Measurements from ENCODE around the gene CNNM1. TPM values are rescaled to one million over a fixed set of nuclear protein-coding genes. Genes with fewer than 3 reads are reported as not detected.

The CNNM1 gene
- total and polyA plus RNA-seq, 8 donors, result under 0.01 to 0.87 (median 0.31) TPM; not detected in 1

- H3K9me3 ChIP-seq, result peaks cover 0 to 12% (median 0%) of the 10 kb centered on the region in 4 donors
- intact Hi-C loops (cut with DNase I; ENCODE audit: low total_unique reads), result no loop called here
- no peaks in the 10 kb centered on the region for H3K4me1 ChIP-seq
- H3K27ac ChIP-seq, result no peak overlapping the region
- DNase-seq, result no peak
- WGBS, 5 donors, result 85 to 90% (median 87%) methylated on average over 15 to 17 of the region's 17 CpGs
- TF ChIP-seq, protein P1, sequence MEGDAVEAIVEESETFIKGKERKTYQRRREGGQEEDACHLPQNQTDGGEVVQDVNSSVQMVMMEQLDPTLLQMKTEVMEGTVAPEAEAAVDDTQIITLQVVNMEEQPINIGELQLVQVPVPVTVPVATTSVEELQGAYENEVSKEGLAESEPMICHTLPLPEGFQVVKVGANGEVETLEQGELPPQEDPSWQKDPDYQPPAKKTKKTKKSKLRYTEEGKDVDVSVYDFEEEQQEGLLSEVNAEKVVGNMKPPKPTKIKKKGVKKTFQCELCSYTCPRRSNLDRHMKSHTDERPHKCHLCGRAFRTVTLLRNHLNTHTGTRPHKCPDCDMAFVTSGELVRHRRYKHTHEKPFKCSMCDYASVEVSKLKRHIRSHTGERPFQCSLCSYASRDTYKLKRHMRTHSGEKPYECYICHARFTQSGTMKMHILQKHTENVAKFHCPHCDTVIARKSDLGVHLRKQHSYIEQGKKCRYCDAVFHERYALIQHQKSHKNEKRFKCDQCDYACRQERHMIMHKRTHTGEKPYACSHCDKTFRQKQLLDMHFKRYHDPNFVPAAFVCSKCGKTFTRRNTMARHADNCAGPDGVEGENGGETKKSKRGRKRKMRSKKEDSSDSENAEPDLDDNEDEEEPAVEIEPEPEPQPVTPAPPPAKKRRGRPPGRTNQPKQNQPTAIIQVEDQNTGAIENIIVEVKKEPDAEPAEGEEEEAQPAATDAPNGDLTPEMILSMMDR (IDR thresholded peaks at IDR 0.05), result no peak
- TF ChIP-seq POLR2AphosphoS5 (IDR thresholded peaks at IDR 0.05) (no peak), POLR2A (IDR thresholded peaks at IDR 0.05) (no peak), EP300 (IDR thresholded peaks at IDR 0.05) (no peak)
- no peak overlapping the region for H3K4me3 ChIP-seq
- peaks cover 0 to 14% (median 0%) of the 10 kb centered on the region in 3 donors for H3K27me3 ChIP-seq
- H3K36me3 ChIP-seq, result no peaks in the 10 kb centered on the region
Measured at GRCh38 chr10:99316374-99316773, 12.8 kb upstream of the CNNM1 start.

- Histone ChIP-seq H3K4me1 (no peaks in the 10 kb centered on the region), H3K4me3 (no peak overlapping the region), H3K36me3 (no peaks in the 10 kb centered on the region), H3K27ac (no peak overlapping the region), H3K9me3 (peaks cover 0 to under 1% (median 0%) of the 10 kb centered on the region in 4 donors), H3K27me3 (peaks cover 0 to 14% (median 4%) of the 10 kb centered on the region in 3 donors)
- WGBS, 5 donors, result 80 to 84% (median 82%) methylated on average over 3 of the region's 3 CpGs
- intact Hi-C loops (cut with DNase I; ENCODE audit: low total_unique reads), result no loop called here
- TF ChIP-seq POLR2AphosphoS5 (IDR thresholded peaks at IDR 0.05), result no peak
- TF ChIP-seq, protein P1 (IDR thresholded peaks at IDR 0.05), result no peak
- TF ChIP-seq POLR2A (IDR thresholded peaks at IDR 0.05), result no peak
- no peak for TF ChIP-seq EP300 (IDR thresholded peaks at IDR 0.05)
- no peak for DNase-seq
Measured at GRCh38 chr10:99318048-99318447, 11.1 kb upstream of the CNNM1 start.

DNA sequence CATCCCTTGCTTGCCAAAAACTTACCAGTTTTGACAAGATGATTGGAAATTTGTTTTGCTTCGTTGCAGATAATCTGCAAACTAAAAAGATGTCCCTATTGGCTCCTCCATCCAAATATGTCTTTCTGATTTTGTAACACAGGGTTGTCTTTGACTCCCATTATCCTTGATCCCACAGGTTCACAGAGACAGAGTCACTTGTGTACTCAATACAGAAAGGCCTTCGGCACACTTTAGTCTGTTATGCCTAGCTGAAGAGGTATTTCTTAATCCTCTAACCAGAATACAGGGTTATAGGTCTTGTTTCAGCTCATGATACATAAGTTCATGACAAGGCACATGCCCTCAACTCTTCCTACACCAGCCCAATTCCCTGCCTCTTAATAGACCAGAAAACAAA, 10.7 kb upstream of the CNNM1 start:
- 54 to 86% (median 73%) methylated on average over 2 of the region's 2 CpGs for WGBS, 5 donors
- Histone ChIP-seq H3K27me3 (peaks cover 0 to 14% (median 4%) of the 10 kb centered on the region in 3 donors), H3K27ac (no peak overlapping the region), H3K36me3 (no peaks in the 10 kb centered on the region), H3K9me3 (no peaks in the 10 kb centered on the region), H3K4me3 (no peak overlapping the region), H3K4me1 (no peaks in the 10 kb centered on the region)
- DNase-seq, result no peak
- intact Hi-C loops (cut with DNase I; ENCODE audit: low total_unique reads), result no loop called here
- TF ChIP-seq, protein P1 (IDR thresholded peaks at IDR 0.05), result no peak
- TF ChIP-seq POLR2A (IDR thresholded peaks at IDR 0.05), result no peak
- no peak for TF ChIP-seq EP300 (IDR thresholded peaks at IDR 0.05)
- no peak for TF ChIP-seq POLR2AphosphoS5 (IDR thresholded peaks at IDR 0.05)

GRCh38 chr10:99325281-99325680, 3.9 kb upstream of the CNNM1 start:
- Histone ChIP-seq H3K36me3 (no peaks in the 10 kb centered on the region), H3K9me3 (no peaks in the 10 kb centered on the region), H3K27me3 (peaks cover 11 to 33% (median 25%) of the 10 kb centered on the region in 3 donors), H3K27ac (no peak overlapping the region), H3K4me3 (no peak overlapping the region), H3K4me1 (peaks cover 13 to 18% (median 16%) of the 10 kb centered on the region in 4 donors)
- peak in 1 of 2 donors; percentile 31 for DNase-seq
- 8 to 33% (median 15%) methylated on average over 1 of the region's 1 CpG for WGBS, 5 donors
- no peak for TF ChIP-seq POLR2A (IDR thresholded peaks at IDR 0.05)
- TF ChIP-seq, protein P1 (IDR thresholded peaks at IDR 0.05), result no peak
- TF ChIP-seq EP300 (IDR thresholded peaks at IDR 0.05), result no peak
- no peak for TF ChIP-seq POLR2AphosphoS5 (IDR thresholded peaks at IDR 0.05)
- intact Hi-C loops (cut with DNase I; ENCODE audit: low total_unique reads), result no loop called here
